HEK293T (cell line): Measurements from ENCODE around the gene CNTN5.

Source experiments
- CTCF ChIA-PET: fragments of 350-600 bp; formaldehyde crosslinking; extraction: SDS; loops from one replicate; lab custom pipeline; 2021; ENCODE audit warnings: antibody characterized with exemption, inconsistent platforms; lab: Yijun Ruan, JAX
- POLR2A ChIA-PET: fragments of 350-600 bp; formaldehyde crosslinking; extraction: SDS; loops from one replicate; lab custom pipeline; 2020; ENCODE audit warnings: antibody characterized with exemption, inconsistent platforms; lab: Yijun Ruan, JAX
- DNase-seq: peaks from one replicate; pipeline ENCODE4 v3.0.0; 2012; ENCODE audit warnings: mixed read lengths; ENCODE audit errors: extremely low spot score
- ARNT ChIP-seq: fragments of 450-650 bp; IDR thresholded peaks from 2 replicates; pipeline ENCODE4 v1.6.1; 2017; ENCODE audit warnings: mild to moderate bottlenecking
- BHLHE40 ChIP-seq: fragments of 450-650 bp; IDR thresholded peaks from 2 replicates; pipeline ENCODE4 v1.6.1; 2016; ENCODE audit warnings: mild to moderate bottlenecking, moderate library complexity, borderline replicate concordance
- CTBP1 ChIP-seq: fragments of 450-650 bp; IDR thresholded peaks from 2 replicates; pipeline ENCODE4 v1.6.1; 2016; ENCODE audit warnings: borderline replicate concordance
- ELF4 ChIP-seq: fragments of 450-650 bp; IDR thresholded peaks from 2 replicates; pipeline ENCODE4 v1.6.1; 2017; ENCODE audit warnings: antibody characterized with exemption
- FOXA1 ChIP-seq: fragments of 450-650 bp; IDR thresholded peaks from 2 replicates; pipeline ENCODE4 v1.6.1; 2016; ENCODE audit warnings: mild to moderate bottlenecking
- FOXK2 ChIP-seq: fragments of 450-650 bp; IDR thresholded peaks from 2 replicates; pipeline ENCODE4 v1.6.1; 2016; ENCODE audit warnings: mild to moderate bottlenecking
- FOXM1 ChIP-seq: fragments of 450-650 bp; IDR thresholded peaks from 2 replicates; pipeline ENCODE4 v1.6.1; 2017; ENCODE audit warnings: mild to moderate bottlenecking, borderline replicate concordance
- HDGF ChIP-seq: fragments of 450-650 bp; IDR thresholded peaks from 2 replicates; pipeline ENCODE4 v1.6.1; 2017; ENCODE audit warnings: antibody characterized with exemption, borderline replicate concordance
- L3MBTL2 ChIP-seq: fragments of 450-650 bp; conservative IDR thresholded peaks from 2 replicates; pipeline ENCODE4 v1.6.1; 2016; ENCODE audit warnings: mild to moderate bottlenecking
- LEF1 ChIP-seq: fragments of 450-650 bp; IDR thresholded peaks from 2 replicates; pipeline ENCODE4 v1.6.1; 2017; ENCODE audit warnings: mild to moderate bottlenecking, borderline replicate concordance
- NFRKB ChIP-seq: fragments of 450-650 bp; IDR thresholded peaks from 2 replicates; pipeline ENCODE4 v1.6.1; 2016; ENCODE audit warnings: mild to moderate bottlenecking, moderate library complexity
- SP1 ChIP-seq: fragments of 450-650 bp; IDR thresholded peaks from 2 replicates; pipeline ENCODE4 v1.6.1; 2017
- SUZ12 ChIP-seq: fragments of 450-650 bp; IDR thresholded peaks from 2 replicates; pipeline ENCODE4 v1.6.1; 2016; ENCODE audit warnings: mild to moderate bottlenecking
- TARDBP ChIP-seq: fragments of 450-650 bp; IDR thresholded peaks from 2 replicates; pipeline ENCODE4 v1.6.1; 2016
- ZNF384 ChIP-seq: fragments of 450-650 bp; IDR thresholded peaks from 2 replicates; pipeline ENCODE4 v1.6.1; 2016
- TF ChIP-seq, protein P1 (sequence below): fragments of 450-650 bp; IDR thresholded peaks from 2 replicates; pipeline ENCODE4 v1.6.1; 2016

Gene CNTN5

GRCh38 chr11:99307510-99308088, 286.9 kb downstream of the CNTN5 start:
- no peak for TF ChIP-seq FOXM1
- no peak for TF ChIP-seq LEF1
- TF ChIP-seq FOXA1, result no peak
- no peak for TF ChIP-seq HDGF
- TF ChIP-seq ELF4, result no peak
- TF ChIP-seq SUZ12, result no peak
- no peak for TF ChIP-seq NFRKB
- no peak for TF ChIP-seq ARNT
- TF ChIP-seq, protein P1, sequence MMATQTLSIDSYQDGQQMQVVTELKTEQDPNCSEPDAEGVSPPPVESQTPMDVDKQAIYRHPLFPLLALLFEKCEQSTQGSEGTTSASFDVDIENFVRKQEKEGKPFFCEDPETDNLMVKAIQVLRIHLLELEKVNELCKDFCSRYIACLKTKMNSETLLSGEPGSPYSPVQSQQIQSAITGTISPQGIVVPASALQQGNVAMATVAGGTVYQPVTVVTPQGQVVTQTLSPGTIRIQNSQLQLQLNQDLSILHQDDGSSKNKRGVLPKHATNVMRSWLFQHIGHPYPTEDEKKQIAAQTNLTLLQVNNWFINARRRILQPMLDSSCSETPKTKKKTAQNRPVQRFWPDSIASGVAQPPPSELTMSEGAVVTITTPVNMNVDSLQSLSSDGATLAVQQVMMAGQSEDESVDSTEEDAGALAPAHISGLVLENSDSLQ, result no peak
- TF ChIP-seq ZNF384, result no peak
- TF ChIP-seq BHLHE40, result no peak
- TF ChIP-seq FOXK2, result no peak
- TF ChIP-seq SP1, result no peak
- no peak for TF ChIP-seq CTBP1
- ChIA-PET POLR2A (no interaction called here), CTCF (no interaction called here)
- no peak for DNase-seq

- TF ChIP-seq ARNT, result no peak
- no peak for TF ChIP-seq NFRKB
- no peak for TF ChIP-seq ELF4
- no peak for TF ChIP-seq HDGF
- TF ChIP-seq LEF1, result no peak
- no peak for TF ChIP-seq ZNF384
- TF ChIP-seq CTBP1, result no peak
- no peak for TF ChIP-seq FOXK2
- TF ChIP-seq FOXM1, result no peak
- TF ChIP-seq L3MBTL2, result no peak
- TF ChIP-seq FOXA1, result no peak
- TF ChIP-seq TARDBP, result no peak
- TF ChIP-seq SP1, result no peak
- CTCF ChIA-PET, result no interaction called here
- DNase-seq, result no peak
- POLR2A ChIA-PET, result no interaction called here
Measured at GRCh38 chr11:99311870-99312269, 291.1 kb downstream of the CNTN5 start.

- CTCF ChIA-PET, result no interaction called here
Measured at GRCh38 chr11:99316776-99317520, 296.2 kb downstream of the CNTN5 start.

GRCh38 chr11:99320769-99321290, 300.1 kb downstream of the CNTN5 start:
- DNase-seq, result no peak
- ChIA-PET CTCF (no interaction called here), POLR2A (no interaction called here)
- TF ChIP-seq HDGF, result no peak
- TF ChIP-seq ZNF384, result no peak
- no peak for TF ChIP-seq BHLHE40
- no peak for TF ChIP-seq FOXK2
- no peak for TF ChIP-seq ARNT
- TF ChIP-seq FOXA1, result no peak
- TF ChIP-seq ELF4, result no peak
- TF ChIP-seq SP1, result no peak
- TF ChIP-seq, protein P1, result no peak
- TF ChIP-seq TARDBP, result no peak
- TF ChIP-seq CTBP1, result no peak

More at GRCh38 chr11:99316776-99317520, 296.2 kb downstream of the CNTN5 start:
- POLR2A ChIA-PET, result no interaction called here
- TF ChIP-seq ARNT (no peak), HDGF (no peak), SP1 (no peak), CTBP1 (no peak), ELF4 (no peak), BHLHE40 (no peak), TARDBP (no peak), FOXK2 (no peak)
- DNase-seq, result no peak

DNA sequence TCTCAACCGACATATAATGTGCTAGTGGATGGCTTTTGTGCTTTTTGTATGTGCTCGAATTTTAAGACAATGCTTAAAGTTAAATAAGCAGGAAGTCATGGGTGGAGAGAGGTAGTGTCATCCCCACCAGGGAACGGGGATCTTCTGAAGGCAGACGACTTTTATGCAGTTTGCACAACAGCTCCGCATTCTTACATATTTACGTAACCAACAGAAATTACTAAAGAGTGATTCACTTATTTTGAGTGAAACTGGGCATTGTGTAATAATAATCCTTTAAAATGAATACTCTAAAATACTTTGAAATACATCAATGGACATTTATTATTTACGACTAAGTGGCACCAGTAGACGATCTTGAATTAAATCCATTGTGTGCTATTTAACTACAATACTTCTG, 305.1 kb downstream of the CNTN5 start:
- POLR2A ChIA-PET, result no interaction called here
- TF ChIP-seq ELF4 (no peak), FOXA1 (no peak), SUZ12 (no peak), FOXM1 (no peak), BHLHE40 (no peak), SP1 (no peak), CTBP1 (no peak), ZNF384 (no peak), HDGF (no peak), NFRKB (no peak), FOXK2 (no peak)
- TF ChIP-seq, protein P1, result no peak
- DNase-seq, result no peak
- CTCF ChIA-PET, result no interaction called here

DNA sequence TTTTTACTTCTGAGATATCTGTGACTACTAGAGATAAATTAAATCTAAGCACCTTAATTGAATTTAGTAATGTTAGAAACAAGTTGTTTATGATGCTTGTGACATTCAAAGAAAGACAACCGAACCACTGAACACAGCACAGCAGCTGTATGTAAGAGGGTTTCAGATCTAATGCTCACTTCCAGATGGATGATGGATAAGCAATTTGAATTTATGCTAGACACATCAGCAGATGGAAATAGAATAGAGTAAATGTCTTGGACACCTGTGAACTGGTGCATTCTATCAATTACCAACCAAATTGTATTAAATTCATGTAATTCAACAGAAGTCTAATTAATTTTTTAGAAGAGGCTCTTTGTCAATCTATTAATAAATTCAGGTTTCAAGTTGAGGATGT, 306.3 kb downstream of the CNTN5 start:
- ChIA-PET CTCF (no interaction called here), POLR2A (no interaction called here)
- no peak for DNase-seq
- TF ChIP-seq TARDBP, result no peak
- no peak for TF ChIP-seq SP1
- TF ChIP-seq HDGF, result no peak
- TF ChIP-seq NFRKB, result no peak
- no peak for TF ChIP-seq BHLHE40
